ENCODE measurements around the gene PITX2. TPM values are rescaled to one million over a fixed set of nuclear protein-coding genes. Genes with fewer than 3 reads are reported as not detected.

PITX2 gene
- 1 to 10 TPM; 1.1 TPM for total RNA-seq
- long read RNA-seq, result 0 reads

DNA sequence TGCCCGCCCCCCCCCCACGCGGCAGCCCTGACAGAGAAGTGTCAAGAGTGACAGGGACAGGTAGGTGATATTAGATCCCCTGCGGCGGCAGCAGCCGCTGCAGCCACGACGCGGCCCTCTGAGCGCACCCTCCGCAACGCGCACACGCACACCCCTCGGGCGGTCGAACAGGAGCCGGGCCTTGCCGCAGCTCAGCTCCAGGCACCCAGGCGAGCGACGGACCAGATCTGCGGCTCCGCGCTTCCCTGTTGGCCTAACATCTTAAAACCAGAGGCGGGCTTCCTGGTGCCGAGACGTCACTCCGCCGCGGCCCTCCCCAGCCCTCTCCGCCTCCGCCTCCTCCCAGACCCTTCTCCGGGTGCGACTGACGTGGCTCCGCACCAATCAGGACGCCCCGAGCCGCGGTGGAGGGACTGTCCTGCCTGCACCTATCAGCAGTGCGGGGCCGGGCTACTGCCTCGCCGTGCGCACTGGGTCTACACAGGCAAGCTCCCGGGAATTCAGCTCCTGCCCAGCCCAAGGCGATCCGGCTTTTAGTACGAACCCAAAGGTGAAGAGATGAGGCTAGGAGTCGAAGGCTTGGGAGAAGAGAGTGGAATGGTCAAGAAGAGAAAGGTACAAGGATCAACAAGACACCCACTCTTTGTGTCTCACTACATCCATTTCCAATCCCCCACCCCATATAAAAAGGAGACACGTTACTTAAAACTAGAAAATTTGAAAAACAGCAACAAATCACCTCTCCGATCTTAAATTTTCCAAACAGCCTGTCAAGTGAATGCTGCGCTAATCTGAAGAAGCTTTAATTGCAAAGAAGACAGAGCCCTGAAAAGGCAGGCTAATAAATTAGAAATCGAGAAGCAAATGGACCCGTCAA lies at the start of gene PITX2:
TSS of gene PITX2 (minus strand) at position 237 of the 877 bp plus-strand sequence. CDS start 617 bp downstream, outside the sequence.
- ATAC-seq (peak; percentile 91), DNase-seq (peak; percentile 89 to 91)
- intact Hi-C loops (cut with DNase I, micrococcal nuclease), result no loop called here

DNA sequence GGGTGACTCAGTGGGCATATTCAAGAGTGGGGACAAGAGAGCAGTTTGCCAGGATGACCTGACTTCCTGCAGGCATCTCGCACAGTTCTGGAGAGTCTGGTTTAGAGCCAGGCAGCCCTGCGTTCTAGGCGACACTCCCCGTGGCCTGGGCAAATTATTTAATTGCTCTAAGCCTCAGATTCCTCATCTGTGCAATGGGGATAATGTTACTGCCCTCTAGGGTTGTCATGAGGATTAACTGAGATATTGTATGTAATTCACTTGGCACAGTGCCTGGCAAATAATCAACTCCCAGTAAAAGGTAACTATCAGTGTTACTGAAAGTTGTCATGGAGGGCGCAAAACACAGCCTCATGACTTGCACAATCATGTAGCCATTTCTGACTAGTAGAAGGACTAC lies 48.8 kb upstream of the PITX2 start:
- DNase-seq (no peak), ATAC-seq (peak; percentile 35)
- intact Hi-C loops (cut with DNase I, micrococcal nuclease), result no loop called here

DNA sequence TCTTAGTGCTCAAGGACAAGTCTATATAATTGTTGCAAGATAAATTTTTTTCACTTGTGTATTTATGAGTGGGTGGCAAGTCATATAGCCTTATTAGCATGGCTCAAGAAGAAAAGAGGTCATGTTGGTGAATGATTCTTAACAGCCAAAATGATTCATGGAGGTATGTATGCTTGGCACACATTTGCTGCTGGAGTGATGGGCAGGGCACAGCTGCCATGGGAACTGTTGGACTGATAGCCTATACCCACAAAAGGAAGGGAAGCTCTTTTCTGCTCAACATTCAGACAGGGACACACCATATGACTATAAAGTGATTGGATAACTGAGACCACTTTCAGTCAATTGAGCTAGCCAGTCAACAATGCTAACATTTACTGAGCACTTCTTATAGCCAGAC lies 46.8 kb upstream of the PITX2 start:
- intact Hi-C loops (cut with DNase I, micrococcal nuclease), result no loop called here
- ATAC-seq, result peak; percentile 56

GRCh38 chr4:110668463-110669235 lies 45.8 kb upstream of the PITX2 start:
- DNase-seq (no peak), ATAC-seq (no peak)
- intact Hi-C loops (cut with DNase I, micrococcal nuclease), result no loop called here

More for the DNA sequence above, 46.8 kb upstream of the PITX2 start:
- no peak for DNase-seq

GRCh38 chr4:110667670-110668069 lies 44.8 kb upstream of the PITX2 start:
- DNase-seq (no peak), ATAC-seq (peak; percentile 77)
- intact Hi-C loops (cut with DNase I, micrococcal nuclease), result no loop called here

DNA sequence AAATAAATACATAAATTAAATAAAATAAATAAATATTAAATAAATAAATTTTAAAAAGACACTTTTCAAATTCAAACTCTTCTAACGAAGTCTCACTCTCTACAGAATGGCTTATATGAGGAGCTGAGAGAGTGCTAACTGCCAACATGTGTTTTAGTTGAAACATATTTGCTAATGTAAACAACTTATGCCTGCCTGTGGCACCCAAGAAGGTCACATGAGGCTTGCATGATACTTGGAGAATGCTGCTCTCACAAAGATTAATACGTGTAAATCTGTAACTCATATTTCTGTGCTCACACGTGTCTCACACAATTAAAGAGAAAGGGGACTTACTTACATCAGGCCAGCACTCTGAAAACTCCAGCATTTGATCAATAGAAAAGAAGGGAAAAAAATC lies 43.2 kb upstream of the PITX2 start:
- intact Hi-C loops (cut with DNase I, micrococcal nuclease), result no loop called here
- ATAC-seq, result no peak
- DNase-seq, result no peak

DNA sequence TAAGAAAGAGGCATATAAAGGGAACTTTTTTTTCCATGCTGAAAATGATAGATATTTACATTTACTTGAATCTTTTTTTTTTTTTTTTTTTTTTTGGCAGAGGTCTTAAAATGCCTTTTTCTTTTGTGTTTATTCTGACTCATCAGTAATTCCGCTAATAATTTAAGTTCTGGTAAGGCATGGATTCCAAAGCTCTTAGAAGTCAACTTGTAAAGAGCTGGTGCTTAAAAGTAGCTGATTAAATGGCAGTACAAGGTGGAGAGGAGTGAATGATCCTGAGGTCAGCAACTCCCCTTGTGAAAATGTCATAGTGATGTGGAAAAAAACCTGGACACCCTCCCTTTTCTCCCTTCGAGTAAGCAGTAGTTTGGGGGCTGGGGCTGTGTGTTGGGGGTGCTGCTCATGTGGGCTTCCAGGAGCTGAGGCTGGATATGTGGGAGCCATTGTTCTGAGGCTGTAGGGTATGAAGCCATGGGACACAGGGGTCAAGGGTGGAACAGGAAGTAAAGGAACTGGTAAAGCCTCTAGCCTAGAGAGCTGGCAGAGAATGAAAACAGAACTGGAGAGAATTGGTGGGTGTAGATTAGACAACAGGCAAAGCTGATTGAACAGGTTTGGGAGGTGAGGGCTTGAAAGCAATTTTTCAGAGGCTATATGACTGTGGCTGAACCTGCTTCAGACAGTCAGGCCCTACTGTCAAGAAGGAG lies 41.0 kb upstream of the PITX2 start:
- intact Hi-C loops (cut with DNase I, micrococcal nuclease), result no loop called here
- peak; percentile 85 for ATAC-seq
- no peak for DNase-seq

GRCh38 chr4:110663206-110663605 lies 40.3 kb upstream of the PITX2 start:
- DNase-seq (no peak), ATAC-seq (no peak)
- intact Hi-C loops (cut with DNase I, micrococcal nuclease), result no loop called here

- intact Hi-C loops (cut with DNase I, micrococcal nuclease), result no loop called here
- ATAC-seq (no peak), DNase-seq (no peak)
Measured at GRCh38 chr4:110660755-110661154, 37.9 kb upstream of the PITX2 start.

GRCh38 chr4:110654254-110654635 lies 31.4 kb upstream of the PITX2 start:
- intact Hi-C loops (cut with DNase I, micrococcal nuclease), result no loop called here
- DNase-seq, result no peak

DNA sequence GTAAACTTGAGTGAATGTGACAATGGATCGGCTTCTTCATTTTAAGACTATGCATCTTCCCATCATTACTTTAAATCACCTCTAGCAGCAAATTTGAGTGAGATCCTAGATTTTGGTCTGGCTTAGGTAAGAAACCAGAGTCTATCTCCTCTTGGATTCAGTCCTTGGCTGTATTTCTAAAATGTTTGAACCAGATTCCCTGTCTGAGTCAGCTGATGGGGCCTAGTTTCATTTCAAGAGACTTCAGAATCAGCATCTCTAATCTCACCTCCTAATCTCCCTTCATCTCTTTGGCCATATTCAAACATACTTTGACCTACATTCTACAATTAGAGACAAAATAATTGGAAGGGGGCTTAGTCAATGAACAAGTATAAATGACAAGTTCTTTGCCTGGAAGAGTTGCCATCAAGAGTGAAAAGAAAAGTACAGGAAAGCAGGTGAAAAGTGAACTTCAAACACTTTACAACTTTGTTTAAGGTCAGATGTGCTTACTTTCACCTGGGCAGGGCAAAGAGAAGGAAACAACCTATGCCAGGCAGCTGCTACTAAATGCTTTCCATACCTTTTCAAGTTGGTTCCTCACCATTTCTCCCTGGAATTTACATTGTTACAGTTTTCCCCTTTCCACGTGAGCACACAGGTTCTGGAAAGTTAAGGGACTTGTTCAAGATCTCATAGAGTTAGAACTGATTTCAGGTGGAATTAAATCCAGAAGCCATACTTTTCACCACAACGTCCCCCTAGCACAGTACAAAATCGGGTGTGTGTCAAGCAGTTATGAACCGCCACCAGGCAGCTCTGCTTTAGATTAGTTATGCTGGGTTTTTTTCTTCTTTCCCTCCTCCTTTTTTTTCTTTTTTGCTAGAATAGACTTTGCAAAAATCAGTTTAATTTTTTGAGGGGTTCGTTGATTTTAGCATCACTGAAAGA lies 30.7 kb upstream of the PITX2 start:
- DNase-seq, result no peak
- intact Hi-C loops (cut with DNase I, micrococcal nuclease), result no loop called here
- ATAC-seq, result peak; percentile 98

More at GRCh38 chr4:110654254-110654635, 31.4 kb upstream of the PITX2 start:
- ATAC-seq, result no peak

DNA sequence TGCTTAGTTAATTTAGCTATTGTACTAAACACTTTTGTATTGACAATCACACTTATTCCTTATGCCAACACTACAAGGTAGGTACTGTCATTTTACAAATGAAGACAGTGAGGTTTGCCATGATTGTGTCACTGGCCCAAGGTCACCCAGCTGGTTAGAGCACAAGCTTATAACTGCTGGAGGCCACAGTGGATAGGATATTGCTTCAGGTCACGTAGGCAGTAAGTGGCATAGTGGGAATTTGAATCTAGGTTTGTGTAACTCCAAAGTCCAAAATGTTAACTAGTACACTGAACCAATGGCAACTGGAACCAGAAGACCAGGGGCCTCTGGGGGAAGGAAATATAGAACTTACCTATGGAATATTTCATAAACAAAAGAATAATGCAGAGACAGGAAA lies 21.1 kb upstream of the PITX2 start:
- ATAC-seq (peak; percentile 95), DNase-seq (no peak)
- intact Hi-C loops (cut with DNase I, micrococcal nuclease), result no loop called here

DNA sequence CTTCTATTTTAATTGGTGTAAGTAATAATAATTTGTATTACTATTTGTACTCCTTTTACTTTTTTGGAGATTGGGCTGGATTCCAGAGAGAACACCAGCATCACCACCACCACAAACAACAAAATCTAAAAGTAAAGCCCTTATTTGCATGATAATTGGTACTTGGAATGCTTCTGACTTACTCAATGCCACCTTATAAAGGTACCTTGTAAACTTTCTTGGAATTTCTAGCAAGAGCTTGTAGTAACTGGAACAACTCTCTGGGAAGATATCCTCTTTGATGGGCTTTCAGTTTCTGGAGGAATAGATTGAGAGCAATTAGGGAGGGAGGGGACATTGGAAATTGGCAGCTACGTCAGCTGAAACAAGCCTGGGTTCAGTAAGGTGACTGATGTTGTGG lies 20.2 kb upstream of the PITX2 start:
- DNase-seq, result no peak
- no peak for ATAC-seq
- intact Hi-C loops (cut with DNase I, micrococcal nuclease), result no loop called here

- ATAC-seq (no peak), DNase-seq (no peak)
- intact Hi-C loops (cut with DNase I, micrococcal nuclease), result no loop called here
Measured at GRCh38 chr4:110641218-110641617, 18.3 kb upstream of the PITX2 start.

DNA sequence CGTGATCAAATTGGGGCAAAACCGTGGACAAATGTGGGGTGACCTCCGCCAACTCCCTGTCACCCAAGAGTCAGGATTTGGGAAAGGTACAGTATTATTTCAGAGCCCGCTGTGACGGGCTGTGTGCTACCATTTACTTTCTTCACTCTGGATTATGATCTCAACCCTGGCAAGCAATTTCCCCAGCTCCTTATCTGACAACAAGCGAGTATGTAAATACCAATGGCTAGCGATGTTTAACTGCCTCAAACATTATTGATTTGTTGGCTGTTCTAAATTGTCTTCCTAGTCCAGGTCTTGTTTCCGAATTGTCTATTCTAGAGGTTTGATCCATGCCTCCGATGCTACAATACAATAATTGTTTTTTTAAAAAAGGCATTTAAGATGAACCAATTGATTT lies 17.7 kb upstream of the PITX2 start:
- ATAC-seq, result peak; percentile 40
- intact Hi-C loops (cut with DNase I, micrococcal nuclease), result no loop called here
- DNase-seq, result no peak

GRCh38 chr4:110639207-110640090 lies 16.6 kb upstream of the PITX2 start:
- ATAC-seq (no peak), DNase-seq (no peak)
- intact Hi-C loops (cut with DNase I, micrococcal nuclease), result loop anchor here in 1 of 2 donors (10.0 kb wide), 1 partner anchor 835 kb away; no protein-coding TSS in a partner anchor

DNA sequence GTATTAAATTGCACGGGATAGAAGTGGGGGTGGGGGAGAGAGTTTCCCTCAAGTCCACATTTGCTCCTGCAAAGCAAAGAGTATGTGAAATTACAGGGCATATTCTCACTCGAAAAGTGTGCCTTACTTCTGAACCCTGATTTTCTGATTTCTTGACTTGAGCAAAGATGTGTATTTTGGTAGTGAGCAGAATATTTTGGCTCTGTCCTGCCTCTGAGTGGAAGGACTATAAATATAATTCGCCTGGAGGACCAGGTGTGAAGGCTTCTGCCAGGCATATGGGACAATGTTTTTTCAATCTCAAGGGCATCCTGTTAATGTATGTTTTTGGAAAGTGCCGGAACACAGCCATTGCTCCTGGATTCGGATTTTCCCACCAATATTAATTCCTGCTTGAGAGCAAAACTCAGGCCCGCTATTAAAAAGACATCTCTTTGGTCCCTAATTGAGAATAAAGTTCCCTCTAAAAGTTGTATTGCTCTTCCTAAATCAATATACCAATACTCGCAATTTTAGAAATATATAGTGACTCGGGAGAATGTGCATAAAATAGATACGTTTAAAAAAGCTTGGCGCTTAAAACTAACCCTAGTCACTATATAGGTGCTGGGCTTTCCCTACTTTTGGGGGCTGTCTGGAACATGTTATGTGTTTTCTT lies 15.3 kb upstream of the PITX2 start:
- no peak for ATAC-seq
- intact Hi-C loops (cut with DNase I, micrococcal nuclease), result loop anchor here in 1 of 2 donors (10.0 kb wide), 1 partner anchor 837 kb away; no protein-coding TSS in a partner anchor
- DNase-seq, result no peak
